Endothelial cell of hepatic sinusoid (primary cell): ENCODE measurements around the gene CNNM3.
"Not testable (repeated sequence)": the region's sequence is repeated elsewhere in the genome, so short reads cannot be mapped to it uniquely, and the experiment has no call there.

Source experiments
- in situ Hi-C: cut with HindIII; loops from 2 replicates; pipeline ENCODE4 v1.10.0; 2017; ENCODE audit warnings: low sequenced_read_pairs

Gene CNNM3

DNA sequence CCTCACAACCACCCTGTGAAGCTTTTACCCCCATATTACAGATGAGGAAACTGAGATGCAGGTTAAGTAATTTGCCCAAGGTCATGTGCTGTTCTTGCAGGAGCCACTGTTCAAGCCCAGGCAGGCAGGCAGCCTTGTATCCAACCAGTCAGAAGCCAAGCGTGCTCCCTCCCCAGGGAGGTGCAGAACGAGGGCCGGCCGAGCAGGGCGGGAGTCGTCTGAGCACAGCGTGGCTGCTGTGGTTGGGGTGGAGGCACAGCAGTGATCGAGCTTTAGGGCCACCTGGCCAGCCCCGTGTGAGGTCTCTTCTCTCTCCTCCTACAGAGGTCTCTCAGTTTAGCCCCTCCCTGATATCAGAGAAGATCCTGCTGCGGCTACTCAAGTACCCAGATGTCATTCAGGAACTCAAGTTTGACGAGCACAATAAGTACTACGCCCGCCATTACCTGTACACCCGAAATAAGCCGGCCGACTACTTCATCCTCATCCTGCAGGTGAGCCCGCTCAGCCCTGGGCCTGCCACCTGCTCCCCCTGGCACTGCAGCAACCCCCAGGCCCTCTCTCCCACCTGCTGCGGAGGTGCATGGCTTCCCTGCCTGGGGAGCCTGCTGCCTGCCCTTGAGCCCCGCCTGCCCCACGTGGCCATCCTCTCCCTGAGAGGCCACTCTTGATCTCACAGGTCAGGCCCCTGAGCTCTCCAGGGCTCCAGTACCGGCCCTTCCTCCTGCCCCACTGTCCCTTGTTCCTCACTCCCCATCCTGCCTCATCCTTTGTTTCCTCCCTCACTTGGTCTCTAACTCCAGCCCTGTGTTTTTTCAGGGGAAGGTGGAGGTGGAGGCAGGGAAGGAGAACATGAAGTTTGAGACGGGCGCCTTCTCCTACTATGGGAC is 17.1 kb upstream of the CNNM3 start:
- in situ Hi-C loops = no loop called here

DNA sequence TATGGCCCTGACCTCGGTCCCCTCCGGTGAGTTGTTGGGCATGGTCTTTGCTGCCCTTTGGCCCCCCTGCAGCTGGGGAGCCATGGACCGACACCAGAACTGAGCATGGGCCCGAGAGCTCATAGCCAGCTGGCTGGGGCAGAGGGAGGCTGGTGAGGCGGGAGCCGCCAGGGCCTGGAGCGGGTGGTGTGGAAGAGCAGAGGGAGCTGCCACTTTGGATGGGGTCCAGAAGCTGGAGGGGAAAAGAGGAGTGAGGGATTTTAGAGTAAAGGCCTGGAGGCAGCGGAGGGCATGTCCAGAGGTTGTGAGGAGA is 16.5 kb upstream of the CNNM3 start:
- in situ Hi-C loops = no loop called here

DNA sequence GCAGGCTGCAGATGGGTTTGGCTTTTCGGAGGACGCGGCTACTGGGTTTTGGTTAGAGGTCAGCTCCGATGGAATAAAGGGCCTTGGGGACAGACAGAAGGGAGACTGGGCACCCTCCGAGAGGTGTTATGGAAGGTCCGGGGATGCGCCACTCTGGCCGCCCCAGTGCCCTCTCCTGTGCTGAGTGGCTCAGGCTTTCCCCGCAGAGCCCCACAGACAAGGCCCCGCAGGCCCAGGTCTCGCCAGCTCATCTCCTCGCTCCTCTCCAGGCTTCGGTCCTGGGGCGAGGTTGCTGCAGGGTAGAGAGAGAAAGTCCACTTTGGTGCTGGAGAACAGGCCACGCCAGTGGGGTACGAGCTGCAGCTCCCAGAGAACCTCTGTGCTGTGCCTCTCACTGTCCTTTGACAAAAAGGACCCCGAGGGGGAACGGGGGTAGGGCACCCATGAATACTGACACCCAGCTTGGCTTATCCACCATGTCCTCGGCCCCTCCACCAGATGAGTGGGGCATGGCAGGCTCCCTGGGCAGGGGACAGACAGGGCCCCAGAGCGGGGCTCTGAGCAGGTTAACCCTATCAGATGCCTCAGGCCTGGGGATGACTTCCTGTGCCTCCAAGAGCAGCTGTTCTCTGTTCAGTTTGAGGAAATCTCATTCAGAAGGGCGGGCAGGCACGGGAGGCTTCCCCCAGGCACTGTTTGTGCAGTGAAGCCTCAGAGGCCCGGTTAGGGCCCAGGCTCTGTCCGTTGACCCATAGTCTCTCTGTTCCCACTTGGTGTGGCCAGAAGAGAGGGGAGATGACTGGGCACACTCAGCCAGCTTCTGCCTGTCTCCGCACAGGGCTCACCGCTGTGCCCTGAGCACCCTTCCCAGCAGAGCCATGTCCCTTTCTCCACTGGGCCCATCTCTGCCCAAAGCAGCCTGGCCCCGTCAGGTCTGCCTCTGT is 15.7 kb upstream of the CNNM3 start:
- in situ Hi-C loops = no loop called here

DNA sequence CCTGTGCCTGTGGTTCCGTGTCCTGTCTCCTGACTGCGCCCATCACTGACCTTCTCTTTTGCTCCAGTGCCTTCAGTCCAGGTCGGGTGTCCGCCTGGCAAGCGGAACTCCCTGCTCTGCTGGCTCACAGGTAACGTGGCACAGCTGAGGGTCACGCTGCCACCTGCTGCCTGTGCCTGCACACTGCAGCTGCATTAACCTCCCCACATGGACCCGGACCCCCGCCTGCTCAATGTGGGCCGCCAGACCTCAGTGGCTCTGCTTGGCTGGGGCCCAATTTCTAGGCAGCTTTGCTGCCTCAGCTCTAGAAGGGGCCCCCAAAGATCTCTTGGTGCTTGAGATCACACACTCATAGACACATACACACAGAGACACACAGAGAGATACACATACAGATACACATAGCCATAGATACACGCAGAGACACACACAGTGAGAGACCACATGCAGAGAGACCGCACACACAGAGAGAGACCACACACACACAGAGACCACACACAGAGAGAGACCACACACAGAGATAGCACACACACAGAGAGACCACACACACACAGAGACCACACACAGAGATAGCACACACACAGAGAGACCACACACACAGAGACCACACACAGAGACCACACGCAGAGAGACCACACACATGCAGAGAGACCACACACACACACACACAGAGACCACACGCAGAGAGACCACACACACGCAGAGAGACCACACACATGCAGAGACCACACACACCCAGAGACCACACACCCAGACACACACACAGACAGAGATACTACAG is 14.9 kb upstream of the CNNM3 start:
- in situ Hi-C loops = no loop called here

DNA sequence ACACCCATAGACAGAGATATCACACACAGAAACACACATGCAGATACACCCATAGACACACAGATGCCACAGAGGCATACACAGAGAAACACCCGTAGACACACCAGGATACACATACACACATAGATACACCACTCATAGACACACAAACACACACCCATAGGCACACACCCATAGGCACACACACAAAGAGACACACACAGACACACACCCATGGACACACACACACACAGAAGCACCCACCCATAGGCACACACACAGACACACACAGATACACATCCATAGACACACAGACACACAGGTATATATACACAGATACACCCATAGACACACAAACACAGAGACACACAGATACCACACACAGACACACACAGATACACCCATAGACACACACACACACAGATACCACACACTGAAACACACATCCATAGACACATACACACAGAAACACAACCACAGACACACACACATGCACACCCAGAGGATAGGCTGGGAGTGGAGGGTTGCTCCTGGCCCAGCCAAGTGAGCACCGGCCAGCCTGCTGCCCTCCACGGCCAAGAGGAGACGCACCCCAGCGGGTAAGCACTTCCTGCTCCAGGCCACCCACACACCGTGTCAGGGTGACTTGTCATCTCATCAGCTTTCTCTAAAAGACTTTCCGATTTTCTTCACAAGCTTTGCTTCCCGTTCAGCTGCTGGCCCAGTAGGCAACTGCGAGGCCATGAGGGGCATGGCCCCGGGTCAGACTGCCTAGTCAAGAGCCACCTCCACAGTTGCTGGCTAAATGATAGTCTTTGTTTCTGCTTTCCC is 14.1 kb upstream of the CNNM3 start:
- in situ Hi-C loops = no loop called here

DNA sequence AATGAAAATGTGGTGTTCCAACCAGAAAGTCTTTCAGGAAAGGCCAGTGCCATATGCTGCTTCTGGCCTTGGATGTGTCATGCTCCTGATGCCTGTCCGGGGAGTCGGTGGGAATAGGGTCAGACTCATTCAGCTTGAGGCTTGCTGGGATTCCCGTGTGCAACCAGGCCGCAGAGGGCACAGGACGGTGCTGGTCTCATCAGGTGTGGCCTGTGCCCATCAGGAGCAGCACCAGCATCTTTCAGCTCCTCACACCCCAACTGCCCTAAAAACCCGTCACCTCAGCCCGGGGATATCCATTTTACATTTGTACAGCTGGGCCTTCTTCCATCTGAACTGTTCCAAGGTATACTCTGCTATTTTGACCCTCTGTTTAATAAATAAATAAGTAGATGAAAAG is 13.3 kb upstream of the CNNM3 start:
- in situ Hi-C loops = no loop called here

DNA sequence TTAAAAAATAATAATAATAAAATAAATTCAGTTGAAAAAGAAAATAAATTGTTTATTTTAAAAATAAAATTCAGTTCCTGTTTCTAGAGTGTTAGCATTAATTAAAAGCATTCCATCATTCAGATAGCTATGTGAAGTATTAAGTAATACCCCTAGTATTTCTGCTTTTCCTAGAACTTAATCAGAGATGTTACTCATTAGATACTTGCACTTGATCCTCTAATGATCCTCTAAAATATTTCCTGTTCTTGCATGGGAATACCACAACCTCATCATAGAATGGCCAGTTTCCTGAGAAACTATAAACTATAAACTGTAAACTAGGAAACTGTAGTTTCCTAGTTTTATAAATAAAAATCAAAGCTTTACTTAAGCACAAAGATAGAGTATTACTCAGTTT is 11.1 kb upstream of the CNNM3 start:
- in situ Hi-C loops = no loop called here

DNA sequence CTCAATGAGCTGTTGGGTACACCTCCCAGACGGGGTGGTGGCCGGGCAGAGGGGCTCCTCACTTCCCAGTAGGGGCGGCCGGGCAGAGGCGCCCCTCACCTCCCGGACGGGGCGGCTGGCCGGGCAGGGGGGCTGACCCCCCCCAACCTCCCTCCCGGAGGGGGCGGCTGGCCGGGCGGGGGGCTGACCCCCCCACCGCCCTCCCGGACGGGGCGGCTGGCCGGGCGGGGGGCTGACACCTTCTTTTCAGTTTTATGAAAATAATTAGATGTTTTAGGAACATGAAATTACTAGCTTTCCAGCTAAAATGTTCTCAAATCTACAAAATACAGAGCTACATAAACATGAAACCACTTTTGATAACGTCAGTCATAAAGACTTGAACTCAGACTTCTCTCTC is 10.1 kb upstream of the CNNM3 start:
- in situ Hi-C loops = not testable (repeated sequence)

DNA sequence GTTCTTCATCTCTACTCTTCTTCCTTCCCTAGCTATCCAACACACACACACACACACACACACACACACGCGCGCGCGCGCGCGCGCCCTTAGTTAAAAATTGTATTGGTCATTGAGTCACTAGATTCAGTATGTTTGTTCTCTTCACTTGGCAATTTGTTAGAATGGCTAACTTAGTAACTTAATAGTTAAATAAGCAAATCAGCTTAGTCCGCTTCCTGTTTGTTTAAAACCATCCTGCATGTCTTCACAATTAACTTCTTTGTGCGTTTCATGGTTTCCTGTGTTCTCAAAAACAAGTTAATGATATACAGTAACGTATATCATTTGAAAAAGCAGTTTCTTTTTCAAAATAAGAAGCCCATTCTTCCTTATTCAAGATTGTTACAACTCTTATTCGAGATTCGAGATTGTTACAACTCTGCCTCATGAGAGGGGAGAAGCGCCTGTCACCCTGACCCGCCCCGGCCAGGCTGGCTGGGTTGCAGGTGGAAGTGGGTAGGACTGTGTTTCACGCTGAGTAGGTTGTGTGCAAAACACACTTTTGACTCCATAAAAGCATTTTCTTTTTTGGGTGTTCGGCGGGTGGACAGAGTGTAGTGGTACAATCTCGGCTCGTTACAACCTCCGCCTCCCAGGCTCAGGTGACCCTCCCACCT is 9.5 kb upstream of the CNNM3 start:
- in situ Hi-C loops = no loop called here

DNA sequence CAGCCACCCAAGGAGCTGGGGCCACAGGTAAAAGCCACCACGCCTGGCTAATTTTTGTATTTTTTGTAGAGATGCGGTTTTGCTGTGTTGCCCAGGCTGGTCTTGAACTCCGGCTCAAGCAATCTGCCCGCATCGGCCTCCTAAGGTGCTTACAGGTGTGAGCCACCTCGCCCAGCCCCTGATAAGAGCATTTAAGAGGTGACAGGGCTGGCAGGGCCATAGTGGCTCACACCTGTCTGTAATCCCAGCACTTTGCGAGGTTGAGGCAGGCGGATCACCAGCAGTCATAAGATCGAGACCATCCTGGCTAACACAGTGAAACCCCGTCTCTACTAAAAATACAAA is 9.0 kb upstream of the CNNM3 start:
- in situ Hi-C loops = no loop called here

DNA sequence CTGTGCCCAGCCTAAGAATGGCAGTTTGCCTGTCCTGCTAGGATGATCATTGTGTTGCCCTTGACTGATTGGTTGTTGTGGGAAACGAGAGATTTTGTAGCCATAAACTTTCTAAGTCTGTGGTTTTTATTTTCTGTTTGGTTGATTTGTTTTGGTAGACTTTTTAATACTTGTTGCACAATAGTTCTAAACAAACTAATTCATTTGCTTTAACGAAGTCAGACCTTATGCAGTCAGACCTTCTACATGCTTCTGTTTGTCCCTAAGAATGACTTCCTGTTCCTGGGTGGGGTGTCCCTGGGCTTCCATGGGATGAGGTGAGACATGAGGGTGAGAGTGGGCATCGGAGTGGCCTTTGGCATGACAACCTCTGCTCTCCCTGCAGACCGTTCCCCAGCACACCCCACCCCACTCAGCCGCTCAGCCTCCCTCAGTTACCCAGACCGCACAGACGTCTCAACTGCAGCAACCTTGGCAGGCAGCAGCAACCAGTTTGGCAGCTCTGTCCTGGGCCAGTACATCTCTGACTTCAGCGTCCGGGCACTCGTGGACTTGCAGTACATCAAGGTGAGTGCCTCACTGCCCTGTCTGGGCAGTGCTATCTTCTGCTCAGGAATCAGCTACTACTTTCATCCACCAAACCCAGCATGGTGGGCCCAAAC is 7.8 kb upstream of the CNNM3 start:
- in situ Hi-C loops = no loop called here

GRCh38 chr2:96809216-96809882 is 6.7 kb upstream of the CNNM3 start:
- in situ Hi-C loops = no loop called here

GRCh38 chr2:96809951-96810782 is 5.9 kb upstream of the CNNM3 start:
- in situ Hi-C loops = loop anchor here (5.0 kb wide), 1 partner anchor 53 kb away; no protein-coding TSS in a partner anchor

DNA sequence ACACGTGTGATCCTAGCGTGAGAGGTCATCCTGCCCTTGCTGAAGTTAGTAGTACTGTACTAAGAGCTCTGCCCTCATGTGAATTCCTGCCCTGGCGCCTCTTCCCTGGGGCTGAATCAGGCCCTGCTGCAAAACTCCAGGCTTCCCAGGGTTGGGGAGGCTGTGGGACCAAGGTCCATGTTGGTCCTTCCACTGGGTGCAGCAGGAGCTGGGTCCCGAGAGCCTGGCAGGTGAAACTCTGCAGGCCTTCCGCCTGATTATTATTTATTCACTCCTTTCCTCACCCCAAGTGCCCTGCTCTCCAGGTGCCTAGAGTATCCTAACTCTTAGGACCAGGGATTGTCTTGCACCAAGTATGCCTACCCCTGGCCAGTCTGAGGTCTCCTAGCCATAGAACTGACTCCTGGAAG is 5.3 kb upstream of the CNNM3 start:
- in situ Hi-C loops = loop anchor here (5.0 kb wide), 1 partner anchor 53 kb away; no protein-coding TSS in a partner anchor

GRCh38 chr2:96811917-96812316 is 4.2 kb upstream of the CNNM3 start:
- in situ Hi-C loops = loop anchor here (5.0 kb wide), 1 partner anchor 55 kb away; no protein-coding TSS in a partner anchor

- in situ Hi-C loops = loop anchor here (5.0 kb wide), 1 partner anchor 56 kb away; no protein-coding TSS in a partner anchor
These were observed 2.4 kb upstream of the CNNM3 start for GRCh38 chr2:96813656-96814055.

GRCh38 chr2:96815326-96816126 is 542 bp upstream of the CNNM3 start:
- in situ Hi-C loops = no loop called here
